Hematopoietic multipotent progenitor cell treated with erythropoietin and hydrocortisone succinate and interleukin-3 and kit ligand, for 17 days (in vitro differentiated cells): Measurements from ENCODE around the gene PRDM5.

ENCODE experiments used
- DNase-seq: peaks from one replicate; pipeline ENCODE4 v3.0.0-alpha.2; 2015; ENCODE audit warnings: low spot score

The PRDM5 gene

DNA sequence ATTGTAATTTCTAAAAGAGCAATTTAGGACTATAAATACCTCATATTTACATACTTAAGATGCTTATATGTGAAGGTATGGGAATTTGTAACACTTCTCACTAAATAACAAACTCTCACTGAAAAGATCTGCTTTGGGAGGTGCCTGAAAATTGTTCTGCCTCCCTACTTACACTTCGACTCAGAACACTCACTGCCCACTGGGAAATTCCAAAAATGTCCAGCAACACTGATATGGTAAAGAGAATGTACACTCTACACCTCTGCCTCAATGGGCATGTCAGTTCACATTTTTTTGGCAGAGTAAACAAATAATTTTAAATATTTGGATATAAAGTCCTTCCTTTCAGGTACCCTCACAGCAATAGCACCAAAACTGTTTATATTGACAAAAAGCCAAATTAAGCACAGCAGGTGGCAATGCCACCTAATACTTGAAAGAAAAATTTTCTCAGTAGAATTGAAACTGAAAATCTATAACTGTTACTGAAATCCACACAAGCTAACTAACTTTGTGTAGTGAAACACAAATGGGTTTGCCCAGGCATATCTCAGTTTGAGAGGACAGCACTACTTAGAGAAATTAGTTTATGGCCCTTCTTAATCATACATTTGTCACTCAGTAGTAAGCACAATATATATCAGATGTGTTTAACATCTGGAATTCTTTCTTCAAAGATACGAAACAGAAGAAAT is 67.1 kb downstream of the PRDM5 start:
- no peak for DNase-seq

DNA sequence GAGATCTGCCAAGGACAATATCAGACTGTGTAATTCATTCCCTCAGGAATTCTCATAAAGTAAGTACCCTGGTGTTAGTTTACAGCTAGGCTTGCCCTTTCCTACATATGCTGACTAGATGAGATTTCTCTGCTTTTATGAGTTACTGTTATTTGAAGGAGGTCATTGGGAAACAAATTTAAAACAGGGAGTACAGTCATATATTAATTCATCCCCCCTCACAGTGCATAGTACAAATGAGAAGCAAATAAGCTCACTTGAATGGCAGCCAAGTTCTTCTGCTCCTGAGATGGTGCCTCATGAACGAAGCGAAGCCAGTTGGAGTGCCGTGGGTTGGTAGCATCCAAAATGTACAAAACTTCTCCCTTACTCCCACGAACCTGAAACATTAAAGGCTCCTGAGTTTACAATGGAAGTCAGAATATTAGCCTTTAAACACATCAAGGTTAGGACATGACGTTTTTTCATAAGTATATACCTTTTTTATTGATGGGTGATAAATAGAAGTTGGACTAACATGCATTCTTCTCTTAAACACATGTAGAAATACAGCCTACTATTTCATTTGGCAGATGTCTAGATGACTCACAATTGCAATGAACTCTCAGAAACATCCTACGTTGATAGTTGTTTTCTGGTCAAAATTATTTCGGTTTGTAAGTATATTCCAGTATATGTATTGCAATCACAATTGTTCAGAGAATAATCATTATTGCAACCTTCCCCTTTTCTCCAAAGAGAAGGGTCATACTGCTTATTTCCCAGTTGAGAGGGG is 69.2 kb downstream of the PRDM5 start:
- no peak for DNase-seq

DNA sequence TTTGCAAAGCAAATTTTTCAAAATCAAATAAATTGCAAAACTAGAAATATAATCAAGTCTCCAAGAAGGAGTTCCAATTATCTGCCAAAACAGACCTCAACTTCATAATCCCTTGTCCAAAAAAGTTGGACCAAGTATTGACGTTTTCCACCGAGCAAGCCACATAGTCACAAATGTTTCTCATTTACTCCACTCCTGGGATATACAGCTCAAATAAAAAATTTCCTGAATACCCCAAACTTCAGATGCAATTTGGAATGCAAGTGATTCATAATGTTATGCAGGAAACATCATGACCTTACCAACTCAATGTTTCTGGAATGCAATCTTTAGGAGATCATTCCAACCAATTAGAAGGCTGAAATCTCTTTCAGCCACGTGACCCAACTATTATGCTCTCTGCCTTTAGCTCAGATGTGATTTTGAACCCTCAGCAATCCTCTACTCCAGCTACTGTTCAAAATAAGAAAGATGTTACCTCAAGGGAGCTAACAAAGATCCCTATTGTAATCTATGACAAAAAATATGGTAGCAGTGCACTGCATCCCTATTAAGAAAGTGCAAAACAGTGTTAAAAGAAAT is 72.4 kb downstream of the PRDM5 start:
- DNase-seq: no peak

DNA sequence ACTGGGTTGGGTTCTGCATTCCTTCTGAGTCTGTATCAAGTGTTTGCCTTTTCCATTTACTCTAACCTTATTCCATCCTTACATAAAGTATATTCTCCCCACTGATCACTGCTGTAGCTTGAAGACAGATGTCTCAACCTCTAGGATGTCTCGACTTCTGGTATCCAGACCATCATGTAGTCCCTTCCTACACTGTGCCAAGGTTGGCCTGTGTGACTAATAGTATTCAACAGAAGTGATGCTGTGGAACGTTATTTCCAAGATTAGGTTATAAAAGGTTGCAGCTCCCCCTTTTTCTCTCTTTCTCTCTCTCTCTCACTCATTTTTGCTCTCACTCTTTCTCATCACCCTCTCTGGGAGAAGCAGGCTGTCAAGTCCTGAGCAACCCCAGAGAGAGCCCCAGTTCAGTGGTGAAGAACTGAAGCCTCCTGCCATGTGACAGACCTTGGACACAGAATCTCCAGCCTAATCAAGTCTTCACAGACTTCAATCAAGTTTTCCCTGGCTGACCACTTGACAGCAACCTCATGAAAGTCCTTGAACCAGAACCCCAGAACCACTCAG is 75.4 kb downstream of the PRDM5 start:
- DNase-seq: no peak

DNA sequence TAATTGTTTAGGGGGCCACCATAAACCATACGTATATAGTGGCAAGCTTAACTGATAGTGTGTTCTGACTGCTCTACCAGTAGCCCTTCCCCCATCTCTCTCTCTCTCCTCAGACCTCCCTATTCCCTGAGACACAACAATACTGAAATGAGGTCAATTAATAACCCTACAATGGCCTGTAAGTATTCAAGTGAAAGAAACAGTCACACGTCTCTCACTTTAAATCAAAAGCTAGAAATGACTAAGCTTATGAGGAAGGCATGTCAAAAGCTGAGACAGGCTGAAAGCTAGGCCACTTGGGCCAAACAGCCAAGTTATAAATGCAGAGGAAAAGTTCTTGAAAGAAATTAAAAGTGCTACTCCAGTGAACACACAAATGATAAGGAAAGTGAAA is 78.0 kb downstream of the PRDM5 start:
- no peak for DNase-seq

DNA sequence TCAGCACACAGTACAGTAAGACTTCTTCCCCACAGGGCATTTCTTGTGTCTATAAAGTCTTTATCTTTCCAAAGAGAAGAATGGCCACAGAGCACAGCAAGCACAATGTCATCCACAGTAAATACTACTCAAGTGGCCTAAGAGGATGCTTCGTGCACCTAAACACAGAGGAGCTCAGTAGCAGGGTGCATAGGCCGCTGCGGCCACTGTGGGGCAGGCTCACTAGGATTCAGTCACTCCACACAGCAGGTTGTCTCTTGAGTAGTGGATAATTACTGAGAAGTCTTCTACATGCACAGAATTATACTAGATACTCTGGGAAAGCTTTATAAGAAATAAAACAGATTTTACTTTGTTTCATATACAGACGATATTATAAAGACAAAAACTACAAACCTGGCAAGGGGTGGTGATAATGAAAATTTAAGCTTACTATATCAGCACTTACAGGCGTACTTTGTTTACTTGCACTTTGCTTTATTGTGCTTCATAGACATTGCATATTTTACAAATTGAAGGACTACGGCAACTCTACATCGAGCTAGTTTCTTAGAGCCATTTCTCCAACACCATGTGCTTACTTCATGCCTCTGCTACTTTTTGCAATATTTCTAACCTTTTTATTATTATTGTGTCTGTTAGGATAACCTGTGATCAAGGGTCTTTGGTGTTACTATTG is 78.5 kb downstream of the PRDM5 start:
- no peak for DNase-seq

DNA sequence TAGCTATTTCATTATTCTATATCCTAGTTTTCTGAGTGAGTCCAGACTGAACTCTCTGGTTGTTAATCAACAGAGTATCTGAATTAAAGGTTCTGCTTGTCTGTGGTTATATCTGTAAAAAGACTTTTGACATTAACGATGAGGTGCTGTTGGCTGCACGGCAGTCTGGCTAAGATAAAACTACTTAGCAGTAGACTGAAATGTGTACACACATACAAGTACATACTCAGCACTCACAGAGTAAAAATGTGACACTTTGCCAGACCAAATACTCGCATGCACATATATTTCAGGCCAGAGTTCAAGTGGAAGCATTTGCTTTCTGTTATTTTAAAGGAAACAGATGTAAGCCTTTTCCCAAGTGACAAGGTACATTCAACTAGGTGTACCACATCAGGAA is 80.5 kb downstream of the PRDM5 start:
- no peak for DNase-seq

DNA sequence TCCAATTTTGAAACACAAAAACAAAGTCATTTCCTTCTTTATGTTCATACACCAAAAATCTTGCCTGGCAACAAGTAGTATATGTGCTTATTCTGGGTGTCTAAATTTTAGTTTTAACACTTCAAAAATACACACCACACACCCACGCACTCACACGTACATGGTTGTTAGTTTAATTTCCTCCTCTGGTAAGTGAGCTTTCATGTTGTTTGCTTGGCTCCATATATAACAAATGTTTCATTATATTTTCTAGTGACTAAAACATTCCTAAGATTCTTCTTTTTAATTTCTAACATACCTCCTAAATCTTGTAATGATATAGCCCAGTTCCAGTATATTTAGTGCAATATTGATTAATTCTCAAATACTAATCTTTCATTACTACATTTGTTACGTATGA is 80.9 kb downstream of the PRDM5 start:
- no peak for DNase-seq

DNA sequence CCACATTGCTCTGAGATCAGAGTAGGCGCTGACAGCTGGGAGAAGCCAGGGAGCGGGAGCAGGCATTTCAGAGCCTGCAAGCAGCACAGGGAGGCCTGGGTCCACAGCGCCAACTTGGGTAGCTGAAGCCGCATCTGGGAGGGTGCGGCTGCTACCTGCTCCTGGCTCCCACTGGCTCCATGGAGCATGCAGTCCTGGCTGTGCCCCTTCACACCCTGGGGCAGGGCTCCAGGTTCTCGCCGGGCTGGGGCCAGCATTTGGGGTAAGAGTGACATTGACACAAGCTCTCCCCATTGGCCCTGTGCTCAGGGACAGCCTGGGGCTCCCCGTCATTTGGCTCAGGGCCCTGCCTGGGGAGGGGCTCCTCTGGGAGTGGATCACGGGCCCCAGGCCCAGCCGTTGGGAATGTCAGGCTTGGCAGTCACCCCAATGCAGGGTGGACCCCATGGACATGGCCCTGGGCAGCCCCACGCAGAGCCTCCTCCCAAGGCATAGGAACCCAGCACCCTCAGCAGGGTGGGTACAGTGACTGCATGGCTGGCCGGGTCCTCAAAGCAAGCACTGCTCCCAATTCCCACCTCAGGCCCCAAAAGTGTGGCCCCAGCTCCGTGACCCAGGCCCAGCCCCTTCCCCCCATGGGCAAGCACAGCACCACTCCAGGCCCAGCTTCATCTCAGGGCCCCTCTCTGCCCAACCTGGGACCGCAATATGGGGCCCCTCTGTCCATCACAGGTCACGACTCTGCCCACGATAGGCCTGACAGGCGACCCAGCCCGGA is 82.4 kb downstream of the PRDM5 start:
- DNase-seq: no peak

DNA sequence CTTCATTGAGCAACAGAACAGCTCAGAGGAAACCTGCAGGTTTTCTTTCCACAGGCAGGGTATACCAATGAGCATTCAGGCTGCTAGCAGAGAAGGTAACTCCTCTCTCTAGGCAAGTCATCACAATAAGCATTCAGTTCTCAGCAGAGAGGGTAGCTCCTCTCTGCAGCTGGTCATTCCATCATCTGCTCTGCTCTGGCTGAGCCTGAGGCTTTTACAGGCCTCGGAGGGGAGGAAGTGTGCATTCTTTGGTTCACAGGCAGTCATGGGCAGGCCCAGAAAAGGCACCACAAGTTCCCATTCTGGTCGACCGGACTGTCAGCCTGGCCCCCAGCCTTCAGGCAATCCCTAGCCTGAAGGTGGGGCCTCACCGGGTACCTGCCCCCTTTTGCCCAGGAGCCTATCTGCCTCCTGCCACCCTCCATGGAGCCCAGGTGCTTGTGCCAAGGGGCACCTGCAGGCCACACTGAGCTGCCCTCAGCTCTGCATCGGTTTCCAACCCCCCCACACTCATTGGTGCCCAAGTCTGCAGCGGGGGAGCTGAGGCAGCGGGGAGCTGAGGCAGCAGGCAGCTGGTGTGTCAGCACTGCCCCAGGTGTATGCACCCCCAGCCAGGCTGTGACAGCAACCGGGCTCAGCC is 83.1 kb downstream of the PRDM5 start:
- no peak for DNase-seq

DNA sequence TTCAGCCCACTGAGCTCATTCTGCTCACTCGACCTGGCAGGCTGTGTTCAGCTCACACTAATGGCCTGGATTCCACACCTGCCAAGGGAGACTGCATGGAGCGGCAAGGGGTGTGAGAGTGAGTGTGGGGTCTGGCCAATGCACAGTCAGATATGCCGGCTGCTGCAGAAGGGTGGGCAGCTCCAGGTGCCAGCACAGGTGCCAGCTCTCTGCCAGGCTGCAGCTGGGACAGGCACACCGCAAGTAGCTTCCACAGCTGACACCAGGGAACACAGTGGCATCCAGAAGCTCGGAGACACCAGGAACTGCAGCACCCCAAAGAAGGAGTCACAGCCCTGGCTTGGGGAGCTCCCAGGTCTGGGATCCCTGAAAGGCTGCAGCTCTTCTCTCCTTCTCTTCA is 83.7 kb downstream of the PRDM5 start:
- DNase-seq: no peak

DNA sequence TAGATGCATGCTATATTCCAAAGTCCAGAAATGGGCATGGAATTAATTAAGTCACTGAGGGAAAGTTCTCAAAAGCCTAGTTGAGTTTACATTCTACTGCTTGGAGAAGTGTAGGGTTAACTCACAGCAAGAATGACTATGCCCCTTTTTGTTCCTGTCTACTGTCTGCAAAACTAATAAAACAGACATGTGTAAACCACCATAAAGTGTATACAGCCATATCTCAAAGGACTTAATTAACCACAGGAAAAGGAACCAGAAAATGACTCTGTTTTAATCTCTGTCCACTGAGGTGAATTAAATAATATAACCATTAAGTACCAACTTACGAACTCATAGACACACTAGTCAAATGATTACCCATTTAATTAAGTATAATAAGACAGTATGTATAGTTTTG is 84.9 kb downstream of the PRDM5 start:
- no peak for DNase-seq

DNA sequence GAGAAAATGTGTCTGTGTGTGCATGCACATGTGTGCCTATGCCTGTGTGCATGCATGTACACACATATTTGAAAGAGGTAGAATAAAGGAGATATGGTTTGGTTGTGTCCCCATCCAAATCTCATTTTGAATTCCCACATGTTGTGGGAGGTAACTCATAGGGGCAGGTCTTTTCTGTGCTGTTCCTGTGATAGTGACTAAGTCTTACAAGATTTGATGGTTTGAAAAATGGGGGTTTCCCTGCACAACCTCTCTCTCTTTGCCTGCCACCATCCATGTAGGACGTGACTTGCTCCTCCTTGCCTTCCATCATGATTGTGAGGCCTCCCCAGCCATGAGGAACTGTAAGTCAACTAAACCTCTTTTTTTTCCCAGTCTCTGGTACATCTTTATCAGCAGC is 87.2 kb downstream of the PRDM5 start:
- DNase-seq: no peak

DNA sequence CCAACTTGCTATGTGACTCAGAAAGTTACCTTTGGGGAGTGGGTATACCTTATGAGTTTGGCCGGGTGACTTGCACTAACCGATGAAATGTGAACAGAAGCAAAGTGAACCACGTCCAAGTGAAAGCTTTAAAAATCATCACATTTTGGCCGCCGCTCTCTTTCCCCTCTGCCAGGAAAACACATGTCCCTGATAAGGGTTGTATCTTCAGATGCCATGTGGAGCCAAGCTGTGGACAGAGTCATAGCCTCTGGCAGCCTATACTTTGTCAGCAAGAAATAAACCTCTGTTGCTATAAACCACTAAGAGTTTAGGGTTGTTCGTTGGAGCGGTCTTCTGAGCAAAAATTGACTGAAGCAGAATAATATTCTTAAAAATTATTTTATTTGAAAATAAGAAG is 92.3 kb downstream of the PRDM5 start:
- DNase-seq: no peak

DNA sequence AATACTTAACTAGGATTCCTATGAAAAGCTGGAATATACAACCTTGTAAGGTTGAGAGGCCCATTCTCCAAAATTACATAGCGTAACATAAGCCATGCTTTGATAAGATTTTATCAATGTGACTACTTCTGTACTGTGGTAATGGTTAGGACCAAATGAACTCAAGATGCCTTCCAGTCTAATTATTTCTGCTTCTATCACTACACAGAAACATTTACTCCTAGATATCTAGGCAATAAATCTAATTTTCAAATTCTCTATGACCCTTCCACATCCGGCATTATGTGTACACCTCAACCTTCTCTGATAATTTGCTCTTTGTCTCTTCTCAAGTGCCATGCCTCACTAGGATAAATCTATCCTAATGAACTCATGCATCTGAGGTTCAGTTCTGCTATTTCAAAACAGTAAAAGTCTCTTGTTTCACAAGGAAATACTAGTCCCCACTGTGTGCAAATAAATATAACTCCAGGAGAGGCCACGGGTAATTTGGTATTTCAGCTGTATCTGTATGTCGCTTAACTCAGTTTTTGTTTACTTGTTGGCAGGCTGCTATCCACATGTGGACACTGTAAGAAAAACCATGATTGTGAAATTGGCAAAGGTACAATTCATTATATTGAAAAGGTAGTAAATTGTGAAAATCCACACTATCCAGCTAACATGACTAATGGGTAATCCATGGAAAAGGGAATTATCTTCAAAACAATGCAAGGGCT is 93.3 kb downstream of the PRDM5 start:
- no peak for DNase-seq

DNA sequence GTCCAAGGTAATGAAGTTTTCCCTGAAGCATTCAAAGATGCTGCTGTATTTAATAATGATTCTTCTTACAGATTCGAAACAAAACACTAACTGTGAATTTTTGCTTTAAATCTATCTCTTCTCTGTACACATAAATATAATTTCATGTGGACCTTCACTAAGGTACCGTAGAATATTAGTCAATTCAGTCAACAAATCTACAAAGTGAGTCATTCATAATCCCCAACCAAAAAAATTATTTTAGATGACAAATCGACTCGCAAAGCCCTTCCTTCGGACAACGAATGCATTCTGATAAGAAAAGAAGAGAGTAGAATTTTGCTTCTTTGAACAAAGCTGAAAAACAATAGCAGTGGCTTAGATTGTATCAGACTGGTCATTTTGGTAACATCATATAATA is 95.7 kb downstream of the PRDM5 start:
- no peak for DNase-seq

DNA sequence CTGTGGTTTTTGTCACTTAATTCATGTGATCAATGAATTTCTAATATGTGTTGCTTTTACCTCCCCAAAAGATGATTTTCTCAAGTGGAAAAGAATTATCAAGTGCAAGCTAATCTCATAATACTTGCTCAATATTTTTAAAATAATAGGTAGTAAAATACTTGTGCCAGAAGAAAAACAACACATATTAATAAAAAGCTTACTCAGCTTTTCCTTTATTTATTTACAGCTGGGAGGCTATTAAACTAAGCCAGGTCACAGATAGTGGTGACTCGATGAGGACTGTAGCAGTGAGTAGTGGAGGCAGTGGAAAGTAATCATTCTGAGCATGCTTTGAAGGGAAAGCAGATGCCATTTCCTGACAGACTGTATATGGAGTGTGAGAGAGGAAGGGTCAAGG is 96.1 kb downstream of the PRDM5 start:
- DNase-seq: no peak

DNA sequence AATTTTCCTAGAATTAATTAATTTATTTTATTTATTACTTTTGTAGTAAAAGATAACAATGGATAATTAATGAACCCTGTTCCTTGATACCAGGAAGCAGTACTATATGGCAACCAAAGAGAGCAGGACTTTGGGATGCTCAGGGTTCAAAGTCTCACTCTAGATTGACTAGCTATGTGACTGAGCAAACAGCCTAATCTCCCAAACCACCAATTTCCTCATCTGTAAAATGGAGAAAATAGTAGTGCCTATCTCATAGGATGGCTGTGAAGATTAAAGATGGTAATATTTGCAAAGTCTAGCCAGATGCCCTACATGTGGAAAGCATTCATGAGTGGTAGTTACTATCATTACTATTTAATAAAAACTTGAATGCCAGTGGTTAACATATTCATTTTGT is 97.6 kb downstream of the PRDM5 start:
- DNase-seq: no peak

DNA sequence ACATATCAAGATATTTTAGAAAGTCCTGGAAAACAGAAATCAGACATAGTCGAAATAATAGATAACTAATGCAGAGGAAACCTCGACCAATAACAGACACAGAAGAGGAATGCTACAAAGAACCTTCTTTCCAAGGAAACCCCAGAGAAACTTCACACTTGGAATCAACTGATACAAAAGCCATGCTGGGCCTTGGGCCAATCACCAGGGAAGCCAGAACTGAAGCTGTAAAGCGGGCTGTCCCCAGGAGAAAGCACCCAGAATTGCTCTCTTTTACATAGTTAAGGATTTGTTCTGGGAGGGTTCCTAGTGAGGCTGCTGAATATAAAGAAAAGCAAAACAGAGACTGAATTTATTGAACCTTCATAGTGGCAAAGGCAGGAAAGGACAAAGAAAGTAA is 100.5 kb downstream of the PRDM5 start:
- no peak for DNase-seq

DNA sequence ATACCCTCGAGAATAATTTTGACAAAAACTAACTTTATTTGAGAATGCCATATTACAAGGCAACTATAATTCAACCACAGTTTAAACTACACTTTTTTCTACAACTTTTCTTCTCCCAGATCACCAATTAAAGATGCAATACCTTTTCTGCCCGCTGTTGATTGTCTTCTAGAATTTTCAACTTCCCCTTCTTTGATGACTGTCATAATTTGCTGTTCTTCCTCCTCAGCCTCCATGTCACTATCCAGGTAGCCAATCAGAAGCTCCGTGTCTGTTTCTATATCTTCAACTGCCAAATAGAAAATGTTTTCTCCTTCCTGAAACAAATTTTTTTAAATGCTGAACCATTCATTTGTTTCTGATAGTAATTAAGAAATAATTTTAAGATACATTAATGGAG is 101.5 kb downstream of the PRDM5 start:
- no peak for DNase-seq
